Dermis microvascular lymphatic vessel endothelial cell (primary cell): Measurements from ENCODE around the gene ATXN8OS. TPM values are rescaled to one million over a fixed set of nuclear protein-coding genes. Genes with fewer than 3 reads are reported as not detected.

Experiments
- total RNA-seq: library from RNA; depleted of rRNA; stranded (reverse); fragments of >200 nt; gene quantifications from 2 replicates; pipeline ENCODE4 v1.2.1, GENCODE V29; 2014

Gene ATXN8OS
- total RNA-seq, 1 donor from 2014 or later = not detected

Other genes with a start within 250 kb of the ATXN8OS start
- gene KLHL1, start 626 bp downstream of the ATXN8OS start, total RNA-seq = not detected in 2 replicates